Renal pelvis (tissue), 4 donors: Measurements from ENCODE around the gene EFCAB6. TPM values are rescaled to one million over a fixed set of nuclear protein-coding genes. Genes with fewer than 3 reads are reported as not detected.
A peak's percentile ranks its signal among the peaks of the same experiment; 100 is the strongest.

Source experiments
- DNase-seq: peaks from one replicate; pipeline ENCODE4 v3.0.0-alpha.2; 2013
- polyA plus RNA-seq, 3 donors: library from polyadenylated mRNA; unstranded; fragments of 120-200 nt; gene quantifications; one replicate each; pipeline ENCODE4 v1.2.1, GENCODE V29; 2013; ENCODE audit not compliant: insufficient read length in 3 of 3

The EFCAB6 gene
- polyA plus RNA-seq, 3 donors: 4.3 to 6.0 (median 5.8) TPM

- no peak for DNase-seq
These were observed 5.3 kb upstream of the EFCAB6 start for GRCh38 chr22:43817402-43817801.

GRCh38 chr22:43814264-43814663, 2.2 kb upstream of the EFCAB6 start:
- no peak for DNase-seq

GRCh38 chr22:43812890-43813289, 785 bp upstream of the EFCAB6 start:
- no peak for DNase-seq

GRCh38 chr22:43811777-43812148, 342 bp downstream of the EFCAB6 start:
- DNase-seq: no peak

GRCh38 chr22:43802897-43803495, 9.1 kb downstream of the EFCAB6 start:
- DNase-seq: no peak

- no peak for DNase-seq
These were observed 11.1 kb downstream of the EFCAB6 start for GRCh38 chr22:43800970-43801369.

- no peak for DNase-seq
These were observed 13.6 kb downstream of the EFCAB6 start for GRCh38 chr22:43798492-43798891.

GRCh38 chr22:43796567-43796966, 15.5 kb downstream of the EFCAB6 start:
- peak; percentile 34 for DNase-seq

- no peak for DNase-seq
These were observed 16.8 kb downstream of the EFCAB6 start for GRCh38 chr22:43795320-43795719.

- no peak for DNase-seq
These were observed 19.2 kb downstream of the EFCAB6 start for GRCh38 chr22:43792905-43793304.

- DNase-seq: no peak
These were observed 22.7 kb downstream of the EFCAB6 start for GRCh38 chr22:43789452-43789851.

- DNase-seq: no peak
These were observed 28.3 kb downstream of the EFCAB6 start for GRCh38 chr22:43783777-43784176.

GRCh38 chr22:43782448-43782847, 29.7 kb downstream of the EFCAB6 start:
- no peak for DNase-seq

GRCh38 chr22:43777286-43777685, 34.8 kb downstream of the EFCAB6 start:
- peak; percentile 7 for DNase-seq

- DNase-seq: no peak
These were observed 35.9 kb downstream of the EFCAB6 start for GRCh38 chr22:43776081-43776670.

- no peak for DNase-seq
These were observed 37.7 kb downstream of the EFCAB6 start for GRCh38 chr22:43774318-43774915.

- DNase-seq: peak; percentile 30
These were observed 39.3 kb downstream of the EFCAB6 start for GRCh38 chr22:43772831-43773230.

GRCh38 chr22:43755452-43755851, 56.7 kb downstream of the EFCAB6 start:
- no peak for DNase-seq

GRCh38 chr22:43755011-43755410, 57.1 kb downstream of the EFCAB6 start:
- no peak for DNase-seq

GRCh38 chr22:43754176-43754575, 57.9 kb downstream of the EFCAB6 start:
- DNase-seq: no peak

- no peak for DNase-seq
These were observed 58.4 kb downstream of the EFCAB6 start for GRCh38 chr22:43753688-43754087.

GRCh38 chr22:43750751-43751150, 61.4 kb downstream of the EFCAB6 start:
- no peak for DNase-seq

- no peak for DNase-seq
These were observed 62.6 kb downstream of the EFCAB6 start for GRCh38 chr22:43749473-43749872.

- no peak for DNase-seq
These were observed 64.2 kb downstream of the EFCAB6 start for GRCh38 chr22:43747877-43748276.
